Upper lobe of left lung (tissue), 6 donors: ENCODE results near the gene OR1E1. TPM values are rescaled to one million over a fixed set of nuclear protein-coding genes. Genes with fewer than 3 reads are reported as not detected.
"Not testable (repeated sequence)": the region's sequence is repeated elsewhere in the genome, so short reads cannot be mapped to it uniquely, and the experiment has no call there.

Experiments
- ATAC-seq, 2 donors: fragments of 200-7000 bp; cut with Tn5 transposase; one replicate each; pipeline ENCODE4 v1.9.1; 2022; ENCODE audit warnings: mild to moderate bottlenecking in 2 of 2, moderate library complexity in 2 of 2; ENCODE audit not compliant: low FRiP score in 2 of 2
- DNase-seq, 2 donors: peaks; one replicate each; pipeline ENCODE4 v3.0.0-alpha.2; 2019 to 2020
- H3K27ac ChIP-seq, 4 donors: fragments of 200-600 bp; sonication (generic); one replicate each; pipeline ENCODE4 v1.5.1; 2016 to 2019
- H3K27me3 ChIP-seq, 4 donors: fragments of 200-600 bp; sonication (generic); one replicate each; pipeline ENCODE4 v1.5.1; 2017 to 2019
- H3K36me3 ChIP-seq, 4 donors: fragments of 200-600 bp; sonication (generic); one replicate each; pipeline ENCODE4 v1.5.1; 2016 to 2019
- H3K4me1 ChIP-seq, 4 donors: fragments of 200-600 bp; sonication (generic); one replicate each; pipeline ENCODE4 v1.5.1; 2018 to 2019
- H3K4me3 ChIP-seq, 4 donors: fragments of 200-600 bp; sonication (generic); one replicate each; pipeline ENCODE4 v1.5.1; 2017 to 2019; ENCODE audit warnings: mild to moderate bottlenecking in 2 of 4, moderate library complexity in 1 of 4
- H3K9me3 ChIP-seq, 4 donors: fragments of 200-600 bp; sonication (generic); one replicate each; pipeline ENCODE4 v1.5.1; 2018 to 2019
- CTCF ChIP-seq, 6 experiments: fragments of 450-650 bp in 4 of 6; fragments of 200-600 bp in 2 of 6; sonication (generic) in 2 of 6; IDR thresholded peaks; one replicate each; pipeline ENCODE4 v1.5.1; 2016 to 2019; ENCODE audit warnings: antibody characterized with exemption in 6 of 6
- EP300 ChIP-seq, 4 donors: sonication (generic); formaldehyde crosslinking; IDR thresholded peaks; one replicate each; pipeline ENCODE4 v1.5.1; 2017; ENCODE audit warnings: antibody characterized with exemption in 4 of 4, control low read depth in 2 of 4
- POLR2A ChIP-seq, 4 donors: fragments of 450-650 bp; IDR thresholded peaks; one replicate each; pipeline ENCODE4 v1.5.1; 2016 to 2017; ENCODE audit warnings: antibody characterized with exemption in 4 of 4, mild to moderate bottlenecking in 2 of 4
- POLR2AphosphoS5 ChIP-seq, 2 donors: sonication (generic); formaldehyde crosslinking; IDR thresholded peaks; one replicate each; pipeline ENCODE4 v1.5.1; 2017; ENCODE audit warnings: antibody characterized with exemption in 2 of 2
- WGBS, 2 donors: methylation state at CpG; one replicate each; pipeline ENCODE4 v1.1.5; 2017 to 2018; 5-methylcytosine and 5-hydroxymethylcytosine counted together
- small RNA-seq, 4 donors: library from RNA; depleted of rRNA; stranded (forward); fragments of <200 nt; gene quantifications; one replicate each; pipeline ENCODE3, GENCODE V24; 2016
- total RNA-seq, 6 donors: library from RNA; depleted of rRNA in 4 of 6; stranded (reverse); fragments of >200 nt in 4 of 6; gene quantifications; one replicate each; pipeline versions ENCODE4 v1.1.0 to v1.2.1, GENCODE V29; 2016 to 2021
- donor health status: DM: no; HTN: no; CAD: no; lungs with moderate emphysema.
- donor health status: DM: no; HTN: yes; CAD: no; lungs with severe emphysema.

The OR1E1 gene
- total RNA-seq, 6 donors from 2014 or later = not detected

GRCh38 chr17:3378321-3378720, 19.9 kb downstream of the OR1E1 start:
- no peak overlapping the region for H3K27ac ChIP-seq
- H3K36me3 ChIP-seq = no peaks in the 10 kb centered on the region
- H3K9me3 ChIP-seq = peaks cover 0 to 8% (median 0%) of the 10 kb centered on the region in 4 donors
- DNase-seq (peak in 1 of 2 donors; percentile 46), ATAC-seq (no peak)
- no peaks in the 10 kb centered on the region for H3K4me1 ChIP-seq
- H3K4me3 ChIP-seq = no peak overlapping the region
- TF ChIP-seq POLR2A (IDR thresholded peaks at IDR 0.05) = no peak
- TF ChIP-seq EP300 (IDR thresholded peaks at IDR 0.05) = no peak
- no peak for TF ChIP-seq POLR2AphosphoS5 (IDR thresholded peaks at IDR 0.05)
- TF ChIP-seq CTCF (IDR thresholded peaks at IDR 0.05) = no peak
- WGBS, 2 donors = 80 to 81% methylated on average over 4 to 5 of the region's 8 CpGs
- no peaks in the 10 kb centered on the region for H3K27me3 ChIP-seq

GRCh38 chr17:3371167-3371566, 27.0 kb downstream of the OR1E1 start:
- H3K27ac ChIP-seq, H3K36me3 ChIP-seq, H3K4me3 ChIP-seq, ATAC-seq, H3K9me3 ChIP-seq, H3K4me1 ChIP-seq, H3K27me3 ChIP-seq: not testable (repeated sequence)
- DNase-seq = peak in 1 of 2 donors; percentile 54
- 89% methylated on average over 8 of the region's 31 CpGs; no CpG with 5 or more reads in 1 of the 2 donors for WGBS, 2 donors

Small RNA genes within 50 kb of the gene (small RNA-seq; reads per million reads assigned to genes)
- 0 reads per million in 4 donors for gene OR1AC1P

Other genes with a start within 250 kb of the OR1E1 start
- gene OR1A2, start 200.9 kb downstream of the OR1E1 start, total RNA-seq = not detected
- not detected for gene OR1A1, start 190.7 kb downstream of the OR1E1 start, total RNA-seq
- not detected for gene OR3A1, start 100.0 kb downstream of the OR1E1 start, total RNA-seq
- under 1 TPM in 2 of 6 donors, not detected in 4; 0.24 to 0.46 TPM for gene OR3A2, start 12.1 kb downstream of the OR1E1 start, total RNA-seq
- not detected for gene OR3A3, start 13.0 kb upstream of the OR1E1 start, total RNA-seq
- not detected for gene OR1E2, start 35.4 kb upstream of the OR1E1 start, total RNA-seq
- gene SPATA22, start 73.4 kb upstream of the OR1E1 start, total RNA-seq = 1 to 10 TPM in 1 of 6 donors, under 1 TPM in 1, not detected in 4; 0.20 to 2.1 TPM
- 1 to 10 TPM in 3 of 6 donors, under 1 TPM in 3; 0.76 to 7.6 (median 1.2) TPM for gene ASPA, start 77.6 kb upstream of the OR1E1 start, total RNA-seq
- gene TRPV3, start 159.4 kb upstream of the OR1E1 start, total RNA-seq = under 1 TPM; under 0.01 to 0.84 (median 0.28) TPM
- gene TRPV1, start 211.0 kb upstream of the OR1E1 start, total RNA-seq = 10 to 100 TPM in 1 of 6 donors, 1 to 10 TPM in 5; 2.0 to 16.8 (median 4.8) TPM
- 10 to 100 TPM; 10.5 to 25.1 (median 12.4) TPM for gene SHPK, start 237.8 kb upstream of the OR1E1 start, total RNA-seq
- 10 to 100 TPM; 22.1 to 31.4 (median 25.3) TPM for gene CTNS, start 238.3 kb upstream of the OR1E1 start, total RNA-seq